GM12878 (cell line): ENCODE results near the gene SRP14.

Source experiments
- ASH2L ChIP-seq: fragments of 300-600, 200-600 bp; sonication (generic); IDR thresholded peaks from 2 replicates; pipeline ENCODE4 v1.6.1; 2017; ENCODE audit warnings: low read depth, mild to moderate bottlenecking, borderline replicate concordance
- MTA3 ChIP-seq: IDR thresholded peaks from 2 replicates; pipeline ENCODE4 v1.6.1; 2012; ENCODE audit warnings: low read length, inconsistent platforms, borderline replicate concordance
- NFYB ChIP-seq: IDR thresholded peaks from 2 replicates; pipeline ENCODE4 v1.6.1; 2011; ENCODE audit warnings: low read depth, mild to moderate bottlenecking, low read length, improper control_type of control experiment, moderate library complexity; ENCODE audit not compliant: insufficient read depth
- POLR2A ChIP-seq: IDR thresholded peaks from 2 replicates; pipeline ENCODE4 v1.6.1; 2011; ENCODE audit warnings: low read depth, mild to moderate bottlenecking, low read length
- RCOR1 ChIP-seq: conservative IDR thresholded peaks from 2 replicates; pipeline ENCODE4 v1.6.1; 2012; ENCODE audit warnings: low read depth, low read length, improper control_type of control experiment
- RFX5 ChIP-seq: IDR thresholded peaks from 2 replicates; pipeline ENCODE4 v1.6.1; 2011; ENCODE audit warnings: low read depth, low read length, improper control_type of control experiment
- ZNF274 ChIP-seq: IDR thresholded peaks from one replicate; pipeline ENCODE4 v1.8.0; 2011; ENCODE audit not compliant: insufficient read length, insufficient read depth
- TF ChIP-seq, protein P1 (sequence below), 3 experiments: IDR thresholded peaks in 2 of 3; conservative IDR thresholded peaks in 1 of 3; 2 replicates each; pipeline ENCODE4 v1.5.1; 2011; ENCODE audit warnings: low read depth in 3 of 3, low read length in 3 of 3, mild to moderate bottlenecking in 3 of 3, control low read depth in 2 of 3, moderate library complexity in 2 of 3, inconsistent platforms in 1 of 3, mixed read lengths in 1 of 3; ENCODE audit not compliant: control insufficient read depth in 2 of 3, insufficient read depth in 1 of 3; ENCODE audit errors: extremely low read depth in 1 of 3
- TF ChIP-seq, protein P2 (sequence below): IDR thresholded peaks from 2 replicates; pipeline ENCODE4 v1.6.1; 2012; ENCODE audit warnings: low read depth, low read length, improper control_type of control experiment
- TF ChIP-seq, protein P3 (sequence below): IDR thresholded peaks from 2 replicates; pipeline ENCODE4 v1.6.1; 2011; ENCODE audit warnings: low read depth, low read length, improper control_type of control experiment, borderline replicate concordance

DNA sequence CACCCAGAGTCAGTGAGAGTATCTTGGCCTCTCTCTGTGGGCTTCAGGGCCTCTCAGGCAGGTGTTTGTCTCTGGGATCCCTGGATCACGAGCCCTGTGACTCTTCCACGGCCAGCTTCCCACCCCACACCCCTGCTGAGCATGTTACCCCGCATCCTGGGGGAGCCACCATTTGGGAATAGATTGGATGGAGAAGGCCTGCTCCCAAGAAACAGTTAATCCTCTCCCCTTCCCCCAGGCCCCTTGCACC lies 15.5 kb upstream of the SRP14 start:
- TF ChIP-seq RFX5, result no peak
- TF ChIP-seq POLR2A, result no peak
- TF ChIP-seq, protein P1, sequence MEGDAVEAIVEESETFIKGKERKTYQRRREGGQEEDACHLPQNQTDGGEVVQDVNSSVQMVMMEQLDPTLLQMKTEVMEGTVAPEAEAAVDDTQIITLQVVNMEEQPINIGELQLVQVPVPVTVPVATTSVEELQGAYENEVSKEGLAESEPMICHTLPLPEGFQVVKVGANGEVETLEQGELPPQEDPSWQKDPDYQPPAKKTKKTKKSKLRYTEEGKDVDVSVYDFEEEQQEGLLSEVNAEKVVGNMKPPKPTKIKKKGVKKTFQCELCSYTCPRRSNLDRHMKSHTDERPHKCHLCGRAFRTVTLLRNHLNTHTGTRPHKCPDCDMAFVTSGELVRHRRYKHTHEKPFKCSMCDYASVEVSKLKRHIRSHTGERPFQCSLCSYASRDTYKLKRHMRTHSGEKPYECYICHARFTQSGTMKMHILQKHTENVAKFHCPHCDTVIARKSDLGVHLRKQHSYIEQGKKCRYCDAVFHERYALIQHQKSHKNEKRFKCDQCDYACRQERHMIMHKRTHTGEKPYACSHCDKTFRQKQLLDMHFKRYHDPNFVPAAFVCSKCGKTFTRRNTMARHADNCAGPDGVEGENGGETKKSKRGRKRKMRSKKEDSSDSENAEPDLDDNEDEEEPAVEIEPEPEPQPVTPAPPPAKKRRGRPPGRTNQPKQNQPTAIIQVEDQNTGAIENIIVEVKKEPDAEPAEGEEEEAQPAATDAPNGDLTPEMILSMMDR (IDR thresholded peaks at IDR 0.05 in 2 of 3, conservative IDR thresholded peaks at IDR 0.05 in 1 of 3; ENCODE audit: control insufficient read depth in 2 of 3, extremely low read depth in 1 of 3, insufficient read depth in 1 of 3, low read depth in 3 of 3, low read length in 3 of 3), result no peak
- TF ChIP-seq NFYB, result no peak
- TF ChIP-seq MTA3, result no peak
- TF ChIP-seq ASH2L, result no peak
- TF ChIP-seq RCOR1, result no peak
- TF ChIP-seq ZNF274, result no peak
- TF ChIP-seq, protein P2, sequence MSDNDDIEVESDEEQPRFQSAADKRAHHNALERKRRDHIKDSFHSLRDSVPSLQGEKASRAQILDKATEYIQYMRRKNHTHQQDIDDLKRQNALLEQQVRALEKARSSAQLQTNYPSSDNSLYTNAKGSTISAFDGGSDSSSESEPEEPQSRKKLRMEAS, result no peak
- TF ChIP-seq, protein P3, sequence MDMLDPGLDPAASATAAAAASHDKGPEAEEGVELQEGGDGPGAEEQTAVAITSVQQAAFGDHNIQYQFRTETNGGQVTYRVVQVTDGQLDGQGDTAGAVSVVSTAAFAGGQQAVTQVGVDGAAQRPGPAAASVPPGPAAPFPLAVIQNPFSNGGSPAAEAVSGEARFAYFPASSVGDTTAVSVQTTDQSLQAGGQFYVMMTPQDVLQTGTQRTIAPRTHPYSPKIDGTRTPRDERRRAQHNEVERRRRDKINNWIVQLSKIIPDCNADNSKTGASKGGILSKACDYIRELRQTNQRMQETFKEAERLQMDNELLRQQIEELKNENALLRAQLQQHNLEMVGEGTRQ, result no peak
